Stimulated activated CD4-positive, alpha-beta T cell treated with anti-CD3 and anti-CD28 coated beads, Interleukin-12 subunit alpha, Interleukin-12 subunit beta, amount 100 ng/mL, for 4 hours (primary cell): ENCODE results near the gene BCO2.

Experiments used
- DNase-seq: peaks from one replicate; pipeline ENCODE4 v3.0.0-alpha.2; 2020

BCO2 gene

DNA sequence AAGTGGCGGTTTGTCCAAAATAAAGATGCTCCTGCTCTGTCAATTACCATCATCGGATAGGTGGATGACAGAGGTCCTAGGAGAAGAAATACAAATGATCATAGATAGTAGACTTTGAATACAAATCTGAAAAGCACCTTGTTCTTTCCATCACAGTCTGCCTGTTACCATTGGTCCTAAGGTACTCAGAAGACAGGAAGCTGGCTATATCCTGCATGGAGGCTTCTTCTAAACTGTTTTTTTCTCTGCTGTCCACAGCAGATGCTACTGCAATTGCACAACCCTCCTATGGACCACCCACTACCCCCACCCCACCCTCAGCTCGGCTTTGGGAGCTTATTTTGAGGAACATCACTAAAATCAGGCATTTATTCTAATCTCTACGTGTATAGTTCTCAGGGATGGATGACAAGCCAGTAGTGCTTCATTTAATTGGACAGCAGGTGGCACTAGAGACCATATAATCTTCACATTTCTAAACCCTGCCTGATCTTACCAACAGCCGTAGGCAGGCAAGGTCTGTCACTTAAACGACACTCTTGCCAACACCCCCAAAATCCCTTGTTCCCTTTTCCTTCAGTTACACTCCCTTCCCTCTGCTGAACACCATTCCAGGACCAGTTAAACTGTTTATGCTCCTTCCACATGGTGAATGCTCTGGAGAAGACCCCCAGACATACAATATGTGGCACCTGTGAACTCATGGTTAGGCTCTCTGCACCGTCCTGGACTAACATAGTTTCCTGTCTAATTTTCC is 44.3 kb downstream of the BCO2 start:
- DNase-seq, result peak; percentile 8

- DNase-seq, result no peak
Measured at GRCh38 chr11:112221274-112221835, 46.0 kb downstream of the BCO2 start.

DNA sequence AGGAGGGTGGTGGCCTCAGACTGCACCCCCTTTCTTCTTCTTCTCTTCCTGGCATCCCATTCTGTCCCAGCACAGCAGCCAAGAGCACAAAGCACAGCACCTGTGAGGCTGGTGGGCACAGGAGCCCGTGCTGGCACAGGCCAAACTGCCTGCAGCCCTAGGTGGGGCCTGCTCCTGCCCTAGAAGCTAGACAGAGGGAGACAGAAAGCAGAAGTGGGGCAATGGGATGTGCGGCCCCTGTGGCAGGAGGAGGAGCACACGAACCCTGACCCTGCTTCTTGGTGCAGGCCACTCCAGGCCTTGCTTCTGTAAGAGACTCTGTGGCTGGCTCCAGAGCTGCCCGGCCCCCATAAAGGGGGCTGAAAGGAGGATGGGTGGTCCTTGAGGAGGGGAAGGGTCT is 47.0 kb downstream of the BCO2 start:
- DNase-seq, result no peak

GRCh38 chr11:112223121-112223520 is 47.8 kb downstream of the BCO2 start:
- DNase-seq, result no peak

DNA sequence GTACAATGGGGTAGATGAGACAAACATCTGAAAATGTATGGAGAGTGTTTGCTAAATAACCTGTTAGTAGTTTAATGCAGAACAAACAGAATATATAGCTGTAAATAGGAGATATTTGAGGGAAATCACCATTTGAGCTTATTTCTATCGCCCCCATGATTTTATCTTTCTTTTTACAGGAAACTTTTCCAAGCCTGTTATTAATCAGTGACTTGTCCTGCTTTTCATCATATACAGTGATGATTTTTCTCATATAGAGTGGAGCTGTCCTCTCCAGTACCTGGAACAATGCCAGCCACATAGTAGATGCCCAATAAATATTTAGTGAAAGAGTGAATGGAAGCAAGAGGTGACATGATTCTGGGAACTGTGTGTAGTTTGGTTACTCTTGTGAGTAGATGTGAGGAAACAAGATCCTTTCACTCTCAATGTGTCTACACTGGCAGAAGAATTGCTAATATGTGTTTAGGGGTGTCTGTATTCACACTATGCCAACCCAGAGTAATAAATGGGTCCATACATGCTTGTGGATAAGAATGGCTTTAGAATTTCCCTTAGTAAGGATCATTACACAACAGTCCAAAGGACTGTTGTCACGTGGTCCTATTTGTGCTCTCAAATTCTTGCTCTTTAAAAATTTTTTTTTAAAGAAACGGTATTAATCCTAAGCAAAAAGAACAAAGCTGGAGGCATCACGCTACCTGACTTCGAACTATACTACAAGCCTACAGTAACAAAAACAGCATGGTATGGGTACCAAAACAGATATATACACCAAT is 48.6 kb downstream of the BCO2 start:
- no peak for DNase-seq

- DNase-seq, result no peak
Measured at GRCh38 chr11:112225753-112226061, 50.4 kb downstream of the BCO2 start.

DNA sequence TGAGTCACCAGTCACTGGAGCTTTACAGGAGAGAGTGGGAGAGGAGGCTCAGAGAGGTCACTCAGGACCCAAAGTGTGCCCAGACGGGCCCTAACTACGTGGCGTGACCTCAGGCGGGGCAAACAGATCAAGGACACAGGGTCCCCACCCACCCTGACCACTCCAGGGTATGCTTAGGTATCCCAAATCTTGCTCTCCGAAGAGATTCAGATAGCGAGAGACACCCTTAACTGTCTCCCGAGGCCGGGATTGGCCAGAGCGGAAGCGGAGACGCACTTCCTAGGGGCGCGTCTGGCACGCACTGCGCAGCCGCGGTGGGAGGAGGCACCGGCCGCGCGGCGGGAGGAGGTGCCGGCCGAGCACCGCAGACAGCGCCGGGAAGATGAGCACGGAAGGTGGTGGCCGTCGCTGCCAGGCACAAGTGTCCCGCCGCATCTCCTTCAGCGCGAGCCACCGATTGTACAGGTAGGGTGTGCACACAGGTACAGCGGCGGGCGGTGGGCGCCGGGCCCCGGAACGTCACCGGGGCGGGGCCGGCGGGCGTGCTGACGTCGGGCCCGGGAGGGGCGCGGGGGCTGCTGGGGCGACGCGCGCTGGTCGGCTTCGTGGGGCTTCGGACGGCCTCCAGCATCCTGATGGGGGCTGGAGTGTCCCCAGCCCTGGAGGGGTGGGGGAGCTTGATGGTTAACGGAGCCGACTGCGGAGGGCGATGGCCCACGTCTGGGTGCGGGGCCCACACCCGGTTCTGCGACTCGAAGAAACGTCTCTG is 50.9 kb downstream of the BCO2 start, which contains the start of gene PTS:
Gene PTS (plus strand): TSS at position 367 of the 769 bp plus-strand sequence. CDS start 16 bp downstream, at position 383.
- peak; percentile 78 for DNase-seq

- DNase-seq, result no peak
Measured at GRCh38 chr11:112226831-112227401, 51.6 kb downstream of the BCO2 start.

GRCh38 chr11:112227471-112227870 is 52.2 kb downstream of the BCO2 start:
- DNase-seq, result no peak

GRCh38 chr11:112228706-112229105 is 53.4 kb downstream of the BCO2 start:
- no peak for DNase-seq

- no peak for DNase-seq
Measured at GRCh38 chr11:112229159-112229558, 53.8 kb downstream of the BCO2 start.

DNA sequence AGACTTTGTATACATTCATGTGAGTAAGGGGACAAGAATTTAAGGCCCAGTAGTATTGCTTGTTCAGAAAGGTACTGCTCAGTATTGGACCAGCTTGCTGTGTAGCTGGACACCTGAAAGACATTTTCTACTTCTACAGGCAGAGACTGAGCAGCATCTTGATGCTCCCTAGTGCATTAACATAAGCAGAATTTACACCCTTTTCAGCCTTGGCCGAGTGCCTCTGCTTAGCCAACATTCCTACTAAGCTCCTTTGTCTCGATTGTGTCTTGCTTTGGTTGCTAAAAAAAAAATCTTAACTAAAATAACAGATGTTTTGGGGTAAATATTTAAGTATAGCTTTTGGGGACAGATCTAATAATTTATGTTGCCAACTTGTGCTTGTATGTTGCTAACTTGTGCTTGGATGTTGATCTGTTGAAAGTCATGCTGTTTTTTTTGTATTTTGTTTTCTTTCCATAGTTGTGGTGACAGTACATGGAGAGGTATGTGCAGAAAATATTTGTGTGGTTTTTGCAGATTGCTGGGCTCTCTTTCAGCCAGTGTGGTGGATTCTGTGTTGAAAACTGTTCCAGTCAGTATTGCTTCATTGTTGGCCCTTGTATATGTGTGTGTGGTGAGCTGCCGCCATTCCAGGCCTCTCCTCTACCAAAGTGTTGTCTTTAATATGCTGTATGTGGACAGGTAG is 54.6 kb downstream of the BCO2 start:
- no peak for DNase-seq

DNA sequence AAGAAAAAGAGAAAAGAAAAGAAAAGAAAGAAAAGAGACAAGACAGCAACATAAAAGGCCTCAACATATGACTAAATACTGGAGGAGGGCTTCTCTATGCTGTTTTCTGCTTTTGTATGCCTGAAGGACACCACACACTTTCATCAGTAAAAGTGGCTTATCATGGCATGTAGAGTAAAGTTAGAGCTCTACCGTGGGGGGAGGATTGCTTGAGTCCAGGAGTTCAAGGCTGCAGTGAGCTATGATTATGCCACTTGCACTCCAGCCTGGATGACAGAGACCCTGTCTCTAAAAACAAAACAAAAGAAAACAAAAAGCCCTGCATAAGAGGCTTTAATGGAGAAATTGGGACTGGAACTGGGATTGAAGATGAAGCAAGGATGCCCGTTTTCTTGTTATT is 56.6 kb downstream of the BCO2 start:
- no peak for DNase-seq

GRCh38 chr11:112235750-112236390 is 60.6 kb downstream of the BCO2 start:
- no peak for DNase-seq

- no peak for DNase-seq
Measured at GRCh38 chr11:112237451-112237850, 62.1 kb downstream of the BCO2 start.

DNA sequence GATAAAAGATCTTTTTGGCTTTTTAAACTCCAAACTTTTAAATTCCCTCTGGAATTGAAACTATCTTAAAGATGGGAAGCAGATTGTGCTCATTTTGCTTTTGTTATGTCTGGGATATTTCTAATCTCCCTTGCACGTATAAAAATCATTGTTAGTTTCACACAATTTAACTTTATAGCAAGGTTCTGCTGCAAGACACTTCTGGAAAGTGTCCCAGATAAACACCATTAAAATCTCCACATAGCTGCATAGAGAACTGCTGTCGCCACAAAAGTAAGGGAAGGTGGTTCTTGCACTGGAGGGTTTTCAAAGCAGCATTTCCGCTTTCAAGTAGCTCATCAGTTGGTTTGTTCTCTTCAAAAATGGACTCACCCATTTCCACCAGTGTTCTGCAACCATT is 62.7 kb downstream of the BCO2 start:
- DNase-seq, result no peak

DNA sequence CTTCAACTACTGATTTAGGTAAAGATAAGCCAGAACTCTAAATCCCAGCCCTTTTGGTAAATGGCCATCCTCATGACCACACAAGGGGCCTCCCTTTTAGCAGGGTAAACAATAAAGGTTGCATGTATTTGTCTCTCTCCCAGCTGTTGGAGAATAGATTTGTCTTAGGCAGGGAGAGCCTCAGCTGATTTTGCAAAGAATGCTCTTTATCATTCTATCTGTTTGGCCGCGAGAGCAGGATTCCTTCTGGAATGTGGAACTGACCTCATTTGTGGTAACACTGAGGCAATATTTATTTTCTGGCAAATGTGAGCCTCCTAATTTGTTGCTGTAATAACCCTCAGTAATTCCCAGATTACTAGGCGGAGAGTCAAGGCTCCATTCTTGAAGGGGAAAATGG is 66.2 kb downstream of the BCO2 start:
- no peak for DNase-seq

DNA sequence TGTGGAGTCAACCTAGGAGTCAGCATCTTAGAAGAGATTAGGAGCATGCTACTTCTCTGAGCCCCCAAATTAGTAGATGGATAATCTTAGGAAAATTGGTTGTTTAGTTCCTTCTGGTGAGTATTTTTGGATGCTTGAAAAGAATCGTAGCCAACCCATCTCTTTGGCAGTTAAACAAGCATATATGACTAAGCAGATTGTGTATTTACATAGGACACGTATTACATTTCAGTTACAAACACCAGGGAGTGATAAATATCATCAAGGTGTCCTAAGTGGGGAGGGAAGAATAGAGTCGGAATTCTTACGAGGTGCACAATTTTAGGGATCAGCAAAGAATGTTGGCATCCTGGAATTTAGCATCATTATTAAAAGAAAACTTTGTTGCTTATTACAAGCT is 71.9 kb downstream of the BCO2 start:
- DNase-seq, result no peak

GRCh38 chr11:112248201-112248600 is 72.9 kb downstream of the BCO2 start:
- DNase-seq, result no peak

DNA sequence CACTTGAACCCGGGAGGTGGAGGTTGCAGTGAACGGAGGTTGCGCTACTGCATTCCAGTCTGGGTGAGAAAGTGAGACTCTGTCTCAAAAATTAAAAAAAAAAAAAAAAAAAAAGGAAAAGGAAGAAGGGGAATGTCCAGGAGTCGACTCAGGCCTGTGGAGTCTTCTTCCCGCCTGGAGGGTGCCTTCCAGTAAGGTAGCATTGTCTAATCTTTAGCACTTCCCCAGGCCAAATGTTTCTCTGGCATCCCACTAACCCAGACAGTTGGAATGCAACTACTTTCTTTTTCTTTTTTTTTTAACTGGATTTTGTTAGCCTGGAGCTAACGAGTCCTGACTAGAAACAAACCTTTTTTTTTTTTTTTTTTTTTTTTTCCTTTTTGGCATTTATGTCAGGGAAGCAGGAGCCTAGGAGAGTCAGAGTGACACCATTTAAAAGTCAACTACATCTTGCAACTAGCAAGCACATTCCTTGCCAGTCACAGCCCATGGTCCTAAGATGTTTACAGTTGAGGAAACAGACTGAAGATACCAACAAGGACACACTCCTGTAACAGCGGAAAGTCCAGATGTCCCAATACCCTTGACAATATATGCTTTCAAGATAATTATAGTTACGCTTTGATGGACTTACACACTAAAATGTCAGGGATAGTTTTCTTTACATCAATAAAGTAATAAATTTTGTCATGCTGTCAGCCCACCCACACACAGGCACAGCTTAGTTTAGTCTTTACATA is 74.7 kb downstream of the BCO2 start:
- DNase-seq, result no peak

DNA sequence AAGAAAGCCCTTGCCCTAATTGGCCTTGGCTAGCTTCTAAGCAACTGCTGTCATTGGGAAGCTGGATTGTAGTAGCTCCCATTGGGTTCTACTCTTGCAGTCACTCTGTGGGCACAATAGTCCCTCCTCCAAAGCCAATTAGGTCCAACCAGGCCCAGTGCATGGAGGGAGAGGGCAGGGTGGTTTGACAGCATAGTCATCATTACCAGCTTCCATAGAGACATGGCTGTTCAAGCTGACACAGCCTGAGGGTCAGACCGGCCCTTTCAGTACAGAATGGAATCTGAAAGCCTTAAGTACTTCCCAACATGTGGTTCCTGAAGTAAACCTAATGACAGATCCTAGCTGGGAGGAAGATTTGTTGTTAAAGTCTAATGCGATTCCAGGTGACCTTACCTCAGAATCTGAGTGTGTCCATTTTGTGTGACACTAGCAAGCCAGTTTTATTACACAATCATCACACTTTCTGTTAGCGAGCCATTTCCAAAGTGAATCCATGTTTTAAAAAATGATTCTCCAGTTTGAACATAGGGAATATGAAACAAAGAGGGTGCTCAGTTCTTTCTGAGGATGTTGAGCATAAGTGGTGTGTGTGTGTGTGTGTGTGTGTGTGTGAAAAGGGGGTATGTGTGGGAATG is 78.4 kb downstream of the BCO2 start:
- DNase-seq, result no peak
